Measurements from ENCODE around the gene OGDH. TPM values are rescaled to one million over a fixed set of nuclear protein-coding genes. Genes with fewer than 3 reads are reported as not detected.

The OGDH gene
- total and polyA plus RNA-seq, 2 of the 4 experiments (the other 2 are of a cell fraction), result 47.4 to 56.5 TPM

GRCh38 chr7:44735403-44736165 lies 129.2 kb downstream of the OGDH start (continued):
- TF ChIP-seq ELK1 (IDR thresholded peaks at IDR 0.05; ENCODE audit: borderline replicate concordance, low read depth, low read length), result no peak

DNA sequence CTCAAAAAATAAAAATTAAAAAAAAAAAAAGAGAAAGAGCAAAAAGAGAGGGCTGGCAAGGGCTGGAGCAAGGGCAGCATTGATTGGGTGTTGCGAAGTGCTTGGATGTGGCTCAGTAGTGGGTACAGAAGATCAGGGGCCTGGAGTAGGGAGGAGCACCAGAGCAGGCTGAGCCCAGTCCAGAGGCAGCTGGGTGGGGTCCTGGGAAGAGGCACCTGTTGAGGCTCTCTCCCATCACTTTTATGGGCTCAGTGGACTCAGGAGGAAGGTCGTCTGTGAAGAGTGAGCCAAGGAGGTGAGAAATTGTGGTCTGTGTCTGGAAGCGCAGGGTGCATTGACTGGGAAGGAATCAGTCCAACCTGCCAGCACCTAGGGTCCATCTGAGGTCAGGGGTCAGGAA lies 130.5 kb downstream of the OGDH start:
- Histone ChIP-seq H3K23ac (ENCODE audit: low read depth, low read length) (peak overlapping the region; percentile 64), H4K20me1 (ENCODE audit: insufficient read depth, low read length) (no peaks in the 10 kb centered on the region), H3K56ac (ENCODE audit: extremely low read depth, insufficient read depth, low read length) (0 out of 2 replicates have a peak overlapping the region, but pooled peaks have one; percentile 1), H3K79me1 (ENCODE audit: low read depth in 1 of 2, low read length in 2 of 2) (peaks cover 0 to 9% of the 10 kb centered on the region in 2 experiments; a peak in 2 of 4 replicates), H3K4me3 (ENCODE audit: insufficient read depth, low read depth, low read length) (no peak overlapping the region), H4K91ac (ENCODE audit: insufficient read depth, low read depth, low read length) (peak overlapping the region; percentile 26), H3K36me3 (ENCODE audit: control insufficient read depth, insufficient read depth, low read length) (no peaks in the 10 kb centered on the region), H2BK15ac (ENCODE audit: low read depth, low read length) (peak overlapping the region; percentile 98; the same call in 2 of the 3 replicates), H3K9me3 (ENCODE audit: control insufficient read depth, insufficient read depth, low read length) (no peaks in the 10 kb centered on the region), H2AK5ac (ENCODE audit: low read depth, low read length) (peak overlapping the region; percentile 98), H4K8ac (ENCODE audit: low read depth in 2 of 2, low read length in 2 of 2) (peak overlapping the region; percentile 54; a peak in 3 of 4 replicates), H3K4ac (ENCODE audit: low read depth, low read length) (peak overlapping the region; percentile 79), H2BK20ac (ENCODE audit: low read depth, low read length) (peak overlapping the region; percentile 83), H3K27ac (ENCODE audit: insufficient read depth, low read length) (no peak overlapping the region; the same call in 1 of the 2 replicates), H3K14ac (replicated peaks; ENCODE audit: low read depth, low read length) (peak overlapping the region; percentile 45), H3K4me2 (ENCODE audit: low read depth, low read length) (no peak overlapping the region), H3K18ac (ENCODE audit: low read depth, low read length) (peak overlapping the region; percentile 35; the same call in 1 of the 2 replicates), H2AFZ (replicated peaks; ENCODE audit: low read length, poor library complexity) (peak overlapping the region; percentile 53), H4K5ac (ENCODE audit: low read depth, low read length) (no peak overlapping the region), H3K27me3 (ENCODE audit: control insufficient read depth, insufficient read depth, low read length) (no peaks in the 10 kb centered on the region), H3K4me1 (ENCODE audit: control insufficient read depth, insufficient read depth, low read length) (peaks cover 14% of the 10 kb centered on the region), H2BK120ac (ENCODE audit: low read depth, low read length) (peak overlapping the region; percentile 87), H2AK9ac (replicated peaks; ENCODE audit: low read depth, low read length, poor library complexity) (peak overlapping the region; percentile 37), H3K9ac (ENCODE audit: low read depth, low read length) (no peak overlapping the region), H2BK5ac (ENCODE audit: low read depth, low read length, poor library complexity, severe bottlenecking) (peak overlapping the region; percentile 59), H3K9me1 (ENCODE audit: insufficient read depth, low read length) (peaks cover 14% of the 10 kb centered on the region)
- ATAC-seq (ENCODE audit: low read depth) (no peak), DNase-seq (no peak)
- CTCF ChIA-PET, result no interaction called here
- BruUV-seq (replicated peaks), result no TSS peak
- intact Hi-C loops (cut with micrococcal nuclease) (no loop called here), dilution Hi-C loops (cut with HindIII; ENCODE audit: low sequenced_read_pairs, unreplicated experiment) (no loop called here), in situ Hi-C loops (cut with MboI; ENCODE audit: low sequenced_read_pairs) (no loop called here)
- 100% methylated on average over 1 of the region's 3 CpGs; no CpG with 5 or more reads in 1 of the 2 experiments for WGBS, 2 experiments (ENCODE audit: extremely low coverage in 2 of 2, insufficient read length in 1 of 2)
- POLR2A ChIA-PET (ENCODE audit: unreplicated experiment), result no interaction called here
- TF ChIP-seq ELK1 (IDR thresholded peaks at IDR 0.05; ENCODE audit: borderline replicate concordance, low read depth, low read length) (no peak), MXI1 (IDR thresholded peaks at IDR 0.05; ENCODE audit: borderline replicate concordance, low read depth, low read length) (no peak), CTCF (conservative IDR thresholded peaks at IDR 0.05; ENCODE audit: low read depth, low read length) (no peak), RFX5 (IDR thresholded peaks at IDR 0.05; ENCODE audit: low read depth, low read length) (no peak), MAZ (IDR thresholded peaks at IDR 0.05; ENCODE audit: borderline replicate concordance, low read depth, low read length) (no peak), CEBPB (IDR thresholded peaks at IDR 0.05; ENCODE audit: low read depth, low read length) (no peak), FOS (IDR thresholded peaks at IDR 0.05; ENCODE audit: low read depth, low read length) (no peak), NFE2L2 (IDR thresholded peaks at IDR 0.05; ENCODE audit: low read depth, low read length) (no peak)

Data from IMR-90 (cell line).